CD4-positive, CD25-positive, alpha-beta regulatory T cell (primary cell): ENCODE results near the gene SLC2A2. TPM values are rescaled to one million over a fixed set of nuclear protein-coding genes. Genes with fewer than 3 reads are reported as not detected.

Experiments used
- ATAC-seq, 2 donors: fragments of 150-1000 bp; cut with Tn5 transposase; one replicate each; pipeline ENCODE4 v1.10.0; 2021; ENCODE audit warnings: low read depth in 2 of 2, moderate number of reproducible peaks in 2 of 2, moderate library complexity in 1 of 2
- DNase-seq, 3 donors: peaks; one replicate each; pipeline versions ENCODE4 v3.0.0 to v3.0.0-alpha.2; 2012 to 2022; ENCODE audit warnings: mixed read lengths in 1 of 3
- H3K27ac ChIP-seq: one replicate; pipeline ENCODE4 v1.7.0; 2013; ENCODE audit warnings: mild to moderate bottlenecking, low read length; ENCODE audit not compliant: insufficient read depth, poor library complexity, severe bottlenecking
- H3K27me3 ChIP-seq: one replicate; pipeline ENCODE4 v1.7.0; 2013; ENCODE audit warnings: low read length; ENCODE audit not compliant: control insufficient read depth, insufficient read depth
- H3K36me3 ChIP-seq: one replicate; pipeline ENCODE4 v1.7.0; 2013; ENCODE audit warnings: mild to moderate bottlenecking, low read length, moderate library complexity; ENCODE audit not compliant: control insufficient read depth, insufficient read depth
- H3K4me1 ChIP-seq: 2 replicates; pipeline ENCODE4 v1.7.0; 2013; ENCODE audit warnings: mild to moderate bottlenecking, low read length; ENCODE audit not compliant: insufficient read depth, control insufficient read depth, poor library complexity, severe bottlenecking
- H3K4me3 ChIP-seq: one replicate; pipeline ENCODE4 v1.7.0; 2013; ENCODE audit warnings: low read depth, mild to moderate bottlenecking, low read length, moderate library complexity
- H3K9me3 ChIP-seq, 2 experiments: 1 replicate in 1 of 2; 2 replicates in 1 of 2; pipeline ENCODE4 v1.7.0; 2013; ENCODE audit warnings: low read length in 2 of 2, mild to moderate bottlenecking in 1 of 2, moderate library complexity in 1 of 2; ENCODE audit not compliant: control insufficient read depth in 2 of 2
- H3K27ac Mint-ChIP-seq, 3 donors: one replicate each; pipeline ENCODE4 v1.8.0; 2020 to 2022; ENCODE audit warnings: mild to moderate bottlenecking in 3 of 3, mixed read lengths in 3 of 3, moderate library complexity in 2 of 3
- H3K27me3 Mint-ChIP-seq: one replicate; pipeline ENCODE4 v1.8.0; 2022; ENCODE audit warnings: mild to moderate bottlenecking, mixed read lengths
- H3K36me3 Mint-ChIP-seq: one replicate; pipeline ENCODE4 v1.8.0; 2020; ENCODE audit warnings: mixed read lengths
- H3K4me1 Mint-ChIP-seq, 4 donors: one replicate each; pipeline ENCODE4 v1.8.0; 2020 to 2022; ENCODE audit warnings: mixed read lengths in 4 of 4, mild to moderate bottlenecking in 1 of 4
- H3K4me3 Mint-ChIP-seq, 4 donors: one replicate each; pipeline ENCODE4 v1.8.0; 2020 to 2022; ENCODE audit warnings: mild to moderate bottlenecking in 4 of 4, mixed read lengths in 4 of 4, moderate library complexity in 3 of 4
- H3K9me3 Mint-ChIP-seq, 7 donors: one replicate each; pipeline ENCODE4 v1.8.0; 2020 to 2022; ENCODE audit warnings: mixed read lengths in 7 of 7, mild to moderate bottlenecking in 3 of 7, moderate library complexity in 2 of 7
- polyA plus RNA-seq, 4 donors: library from polyadenylated mRNA; unstranded; fragments of 300-500 nt; fragmentation: Illumina TruSeq; gene quantifications; one replicate each; pipeline ENCODE4 v1.2.3, GENCODE V29; 2021
- total RNA-seq: library from RNA; stranded (reverse); gene quantifications from one replicate; pipeline ENCODE4 v1.2.3, GENCODE V29; 2022

SLC2A2 gene
- total and polyA plus RNA-seq, 5 donors from 2014 or later, result not detected

GRCh38 chr3:170997961-170998913, 28.3 kb downstream of the SLC2A2 start:
- H3K27ac ChIP-seq, result no peak overlapping the region
- H3K4me1 ChIP-seq, result no peaks in the 10 kb centered on the region
- peaks cover 6% of the 10 kb centered on the region for H3K27me3 ChIP-seq
- H3K4me3 Mint-ChIP-seq, result no peak overlapping the region
- H3K36me3 Mint-ChIP-seq, result no peaks in the 10 kb centered on the region
- H3K4me3 ChIP-seq, result no peak overlapping the region
- no peak for DNase-seq
- ATAC-seq, result no peak
- peaks cover 9% of the 10 kb centered on the region for H3K27me3 Mint-ChIP-seq
- no peaks in the 10 kb centered on the region for H3K36me3 ChIP-seq
- H3K9me3 ChIP-seq, result no peaks in the 10 kb centered on the region
- H3K27ac Mint-ChIP-seq, result peak overlapping the region in 1 of 3 donors; percentile 20
- H3K9me3 Mint-ChIP-seq, result peaks cover 0 to under 1% (median 0%) of the 10 kb centered on the region in 7 donors
- no peaks in the 10 kb centered on the region for H3K4me1 Mint-ChIP-seq

- no peak for DNase-seq
- ATAC-seq, result no peak
- Histone ChIP-seq H3K27me3 (peaks cover 20% of the 10 kb centered on the region), H3K4me3 (no peak overlapping the region), H3K9me3 (no peaks in the 10 kb centered on the region), H3K27ac (no peak overlapping the region), H3K36me3 (no peaks in the 10 kb centered on the region), H3K4me1 (no peaks in the 10 kb centered on the region)
- H3K4me1 Mint-ChIP-seq, result no peaks in the 10 kb centered on the region
- peaks cover 11% of the 10 kb centered on the region for H3K27me3 Mint-ChIP-seq
- H3K4me3 Mint-ChIP-seq, result no peak overlapping the region
- H3K27ac Mint-ChIP-seq, result no peak overlapping the region
- peaks cover 0 to 8% (median 3%) of the 10 kb centered on the region in 7 donors for H3K9me3 Mint-ChIP-seq
- no peaks in the 10 kb centered on the region for H3K36me3 Mint-ChIP-seq
Measured at GRCh38 chr3:170992854-170993253, 33.7 kb downstream of the SLC2A2 start.

DNA sequence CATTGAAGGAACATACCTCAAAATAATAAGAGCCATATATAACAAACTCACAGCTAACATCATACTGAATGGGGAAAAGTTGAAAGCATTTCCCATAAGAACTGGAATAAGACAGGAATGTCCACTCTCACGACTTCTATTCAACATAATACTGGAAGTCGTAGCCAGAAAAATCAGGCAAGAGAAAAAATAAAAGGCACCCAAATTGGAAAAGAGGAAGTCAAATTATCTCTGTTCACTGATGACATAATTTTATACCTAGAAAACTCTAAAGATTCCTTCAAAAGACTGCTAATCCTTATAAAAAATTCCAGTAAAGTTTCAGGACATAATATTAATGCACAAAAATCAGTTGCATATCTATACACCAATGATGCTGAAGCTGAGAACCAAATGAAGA, 34.9 kb downstream of the SLC2A2 start:
- Mint-ChIP-seq H3K4me1 (no peaks in the 10 kb centered on the region), H3K36me3 (no peaks in the 10 kb centered on the region), H3K27ac (no peak overlapping the region), H3K27me3 (peaks cover 17% of the 10 kb centered on the region), H3K9me3 (peaks cover 0 to 8% (median 3%) of the 10 kb centered on the region in 7 donors), H3K4me3 (no peak overlapping the region)
- peaks cover 23% of the 10 kb centered on the region for H3K27me3 ChIP-seq
- no peaks in the 10 kb centered on the region for H3K4me1 ChIP-seq
- H3K27ac ChIP-seq, result no peak overlapping the region
- no peak for DNase-seq
- no peaks in the 10 kb centered on the region for H3K9me3 ChIP-seq
- no peak for ATAC-seq
- H3K4me3 ChIP-seq, result no peak overlapping the region
- H3K36me3 ChIP-seq, result no peaks in the 10 kb centered on the region

DNA sequence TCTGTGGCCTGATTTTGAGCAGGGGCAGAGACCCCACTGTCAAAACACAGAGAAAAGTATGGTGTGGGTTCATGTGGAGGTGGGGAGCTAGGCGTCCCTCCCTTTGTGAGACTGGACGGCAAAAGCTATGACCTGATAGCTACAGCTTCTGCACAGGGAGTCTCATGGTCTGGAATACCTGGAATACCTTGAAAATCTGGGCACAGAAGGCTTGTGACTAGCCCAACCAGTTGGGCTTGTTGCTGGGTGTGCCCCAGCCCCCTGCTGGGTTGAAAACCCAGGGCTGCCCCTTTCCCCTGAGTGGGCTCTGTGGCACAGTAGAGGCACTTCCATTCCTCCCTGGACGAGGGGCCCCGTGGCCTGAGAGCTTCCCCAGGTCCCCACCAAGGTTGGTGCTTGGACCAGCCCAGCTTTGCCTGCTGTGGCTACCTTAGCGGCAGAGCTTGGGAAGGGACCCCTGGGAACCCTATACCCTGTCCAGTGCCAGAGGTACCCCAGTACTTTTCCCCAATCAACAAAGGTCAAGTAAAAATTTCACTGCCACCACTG, 37.3 kb downstream of the SLC2A2 start:
- Mint-ChIP-seq H3K4me3 (no peak overlapping the region), H3K27me3 (peaks cover 36% of the 10 kb centered on the region), H3K36me3 (no peaks in the 10 kb centered on the region), H3K4me1 (no peaks in the 10 kb centered on the region), H3K9me3 (peaks cover 0 to 8% (median 3%) of the 10 kb centered on the region in 7 donors), H3K27ac (no peak overlapping the region)
- ATAC-seq (no peak), DNase-seq (no peak)
- Histone ChIP-seq H3K4me1 (no peaks in the 10 kb centered on the region), H3K27ac (no peak overlapping the region), H3K4me3 (no peak overlapping the region), H3K9me3 (no peaks in the 10 kb centered on the region), H3K27me3 (peaks cover 18% of the 10 kb centered on the region), H3K36me3 (no peaks in the 10 kb centered on the region)

GRCh38 chr3:170988378-170988777, 38.1 kb downstream of the SLC2A2 start:
- Mint-ChIP-seq H3K36me3 (no peaks in the 10 kb centered on the region), H3K4me1 (no peaks in the 10 kb centered on the region), H3K4me3 (no peak overlapping the region), H3K27me3 (peaks cover 41% of the 10 kb centered on the region), H3K9me3 (peaks cover 0 to 8% (median 3%) of the 10 kb centered on the region in 7 donors), H3K27ac (no peak overlapping the region)
- H3K36me3 ChIP-seq, result no peaks in the 10 kb centered on the region
- no peaks in the 10 kb centered on the region for H3K9me3 ChIP-seq
- H3K4me3 ChIP-seq, result no peak overlapping the region
- no peak overlapping the region for H3K27ac ChIP-seq
- ATAC-seq (no peak), DNase-seq (no peak)
- no peaks in the 10 kb centered on the region for H3K4me1 ChIP-seq
- peaks cover 20% of the 10 kb centered on the region for H3K27me3 ChIP-seq

DNA sequence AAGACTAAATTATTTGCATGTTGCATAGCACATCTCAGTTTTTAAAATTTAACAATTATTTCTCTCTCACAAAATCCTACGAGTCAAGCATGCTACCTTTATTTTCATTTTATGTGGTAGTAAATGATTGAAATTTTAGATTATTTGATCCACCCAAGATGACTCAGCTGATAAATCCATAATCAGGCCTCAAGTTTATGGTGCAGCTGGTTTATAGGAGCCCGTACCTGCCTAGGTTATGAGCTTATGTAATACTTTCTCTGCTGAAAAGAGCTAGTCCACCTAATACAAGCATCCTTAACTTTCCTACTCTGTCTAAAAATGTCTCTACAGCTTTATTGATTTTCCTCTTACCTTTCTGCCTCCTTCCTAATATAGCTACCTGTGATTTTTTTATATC, 41.2 kb downstream of the SLC2A2 start:
- no peak overlapping the region for H3K4me3 ChIP-seq
- no peak overlapping the region for H3K27ac ChIP-seq
- H3K36me3 Mint-ChIP-seq, result no peaks in the 10 kb centered on the region
- no peak for DNase-seq
- no peaks in the 10 kb centered on the region for H3K36me3 ChIP-seq
- H3K27me3 Mint-ChIP-seq, result peaks cover 43% of the 10 kb centered on the region
- H3K27me3 ChIP-seq, result peaks cover 15% of the 10 kb centered on the region
- no peak for ATAC-seq
- H3K4me1 ChIP-seq, result no peaks in the 10 kb centered on the region
- no peaks in the 10 kb centered on the region for H3K9me3 ChIP-seq
- peak overlapping the region in 1 of 3 donors; percentile 27 for H3K27ac Mint-ChIP-seq
- no peak overlapping the region for H3K4me3 Mint-ChIP-seq
- H3K4me1 Mint-ChIP-seq, result no peaks in the 10 kb centered on the region
- H3K9me3 Mint-ChIP-seq, result peaks cover 0 to 5% (median 0%) of the 10 kb centered on the region in 7 donors

GRCh38 chr3:170982733-170983132, 43.8 kb downstream of the SLC2A2 start:
- Histone ChIP-seq H3K27me3 (peaks cover 12% of the 10 kb centered on the region), H3K4me3 (no peak overlapping the region), H3K27ac (no peak overlapping the region), H3K9me3 (no peaks in the 10 kb centered on the region), H3K36me3 (no peaks in the 10 kb centered on the region), H3K4me1 (no peaks in the 10 kb centered on the region)
- peaks cover 0 to 4% (median 0%) of the 10 kb centered on the region in 7 donors for H3K9me3 Mint-ChIP-seq
- H3K4me1 Mint-ChIP-seq, result no peaks in the 10 kb centered on the region
- peaks cover 47% of the 10 kb centered on the region for H3K27me3 Mint-ChIP-seq
- ATAC-seq (no peak), DNase-seq (no peak)
- no peak overlapping the region for H3K27ac Mint-ChIP-seq
- no peak overlapping the region for H3K4me3 Mint-ChIP-seq
- H3K36me3 Mint-ChIP-seq, result no peaks in the 10 kb centered on the region
